HepG2 (cell line): Measurements from ENCODE around the gene FANCF. TPM values are rescaled to one million over a fixed set of nuclear protein-coding genes. Genes with fewer than 3 reads are reported as not detected.

ENCODE experiments used
- AGO1 ChIP-seq: fragments of 200-400 bp; formaldehyde crosslinking; IDR thresholded peaks from 2 replicates; pipeline ENCODE4 v1.6.1; 2017; ENCODE audit warnings: mild to moderate bottlenecking, low read depth, low read length, moderate library complexity; ENCODE audit not compliant: poor library complexity, severe bottlenecking
- ARHGAP35 ChIP-seq: sonication (generic); formaldehyde crosslinking; IDR thresholded peaks from 2 replicates; pipeline ENCODE4 v1.9.0; 2022; ENCODE audit warnings: mild to moderate bottlenecking, inconsistent platforms, moderate library complexity, missing genetic modification reagents, borderline replicate concordance
- ATF7 ChIP-seq, 2 experiments: fragments of 450-650 bp in 1 of 2; sonication (generic) in 1 of 2; formaldehyde crosslinking in 1 of 2; IDR thresholded peaks; 2 replicates each; pipeline versions ENCODE4 v1.4.0 to v1.6.1; 2016 to 2020; ENCODE audit warnings: antibody characterized with exemption in 1 of 2, mild to moderate bottlenecking in 1 of 2, missing genetic modification reagents in 1 of 2
- CERS6 ChIP-seq: sonication (generic); formaldehyde crosslinking; IDR thresholded peaks from 2 replicates; pipeline ENCODE4 v1.5.0; 2020; ENCODE audit warnings: missing genetic modification reagents
- POLR2G ChIP-seq: fragments of 200-400 bp; formaldehyde crosslinking; IDR thresholded peaks from 2 replicates; pipeline ENCODE4 v1.6.1; 2018; ENCODE audit warnings: mild to moderate bottlenecking, low read depth, low read length, moderate library complexity
- SMAD1 ChIP-seq: sonication (generic); formaldehyde crosslinking; IDR thresholded peaks from 2 replicates; pipeline ENCODE4 v1.4.0; 2020; ENCODE audit warnings: missing genetic modification reagents, low read depth, mild to moderate bottlenecking, borderline replicate concordance
- TEAD3 ChIP-seq: optimal IDR thresholded peaks from 2 replicates; pipeline ENCODE3; 2016; ENCODE audit warnings: borderline replicate concordance
- ZBTB39 ChIP-seq: sonication (generic); formaldehyde crosslinking; IDR thresholded peaks from 2 replicates; pipeline ENCODE4 v1.5.0; 2020; ENCODE audit warnings: missing genetic modification reagents
- ZEB1 ChIP-seq: IDR thresholded peaks from 2 replicates; pipeline ENCODE4 v1.6.1; 2012; ENCODE audit warnings: mild to moderate bottlenecking, low read depth, inconsistent platforms; ENCODE audit not compliant: insufficient replicate concordance
- ZNF670 ChIP-seq: sonication (generic); formaldehyde crosslinking; IDR thresholded peaks from 2 replicates; pipeline ENCODE4 v1.8.0; 2022; ENCODE audit warnings: mild to moderate bottlenecking, missing genetic modification reagents, borderline replicate concordance
- polyA plus RNA-seq, 8 experiments: library from polyadenylated mRNA; depleted of rRNA in 3 of 8; stranded (reverse) in 7 of 8; unstranded in 1 of 8; fragments of >200 nt; fragmentation: Illumina TruSeq in 4 of 8; extraction: Trizol in 4 of 8; gene quantifications; 2 replicates each; pipeline versions ENCODE4 v1.2.1 to v1.2.3, GENCODE V29; 2011 to 2016; ENCODE audit warnings: low read depth in 4 of 8, missing spikeins in 1 of 8, mixed read lengths in 1 of 8; ENCODE audit not compliant: insufficient read depth in 1 of 8
- total RNA-seq, 5 experiments: library from RNA; depleted of rRNA; stranded (reverse); fragments of >200 nt; fragmentation: Illumina TruSeq; extraction: Trizol; gene quantifications; 2 replicates each; pipeline ENCODE4 v1.2.3, GENCODE V29; 2016; ENCODE audit warnings: low read depth in 1 of 5
- TF ChIP-seq, protein P1 (sequence below): IDR thresholded peaks from 2 replicates; pipeline ENCODE4 v1.6.1; 2016; ENCODE audit warnings: mild to moderate bottlenecking
- TF ChIP-seq, protein P2 (sequence below): sonication (generic); formaldehyde crosslinking; IDR thresholded peaks from 2 replicates; pipeline ENCODE4 v1.4.0; 2020; ENCODE audit warnings: missing genetic modification reagents
- TF ChIP-seq, protein P3 (sequence below): IDR thresholded peaks from 2 replicates; pipeline ENCODE4 v1.6.1; 2016; ENCODE audit warnings: low read depth, borderline replicate concordance
- TF ChIP-seq, protein P4 (sequence below): IDR thresholded peaks from 2 replicates; pipeline ENCODE4 v1.6.1; 2016; ENCODE audit warnings: low read depth, control low read depth

FANCF gene
- total and polyA plus RNA-seq, 2 of the 13 experiments (the other 11 are each of a cell fraction or from before 2014, with no cell fraction given): 2.5 to 9.7 TPM

GRCh38 chr11:22625448-22626287 is at the start of gene FANCF (continued):
- TF ChIP-seq, protein P1, sequence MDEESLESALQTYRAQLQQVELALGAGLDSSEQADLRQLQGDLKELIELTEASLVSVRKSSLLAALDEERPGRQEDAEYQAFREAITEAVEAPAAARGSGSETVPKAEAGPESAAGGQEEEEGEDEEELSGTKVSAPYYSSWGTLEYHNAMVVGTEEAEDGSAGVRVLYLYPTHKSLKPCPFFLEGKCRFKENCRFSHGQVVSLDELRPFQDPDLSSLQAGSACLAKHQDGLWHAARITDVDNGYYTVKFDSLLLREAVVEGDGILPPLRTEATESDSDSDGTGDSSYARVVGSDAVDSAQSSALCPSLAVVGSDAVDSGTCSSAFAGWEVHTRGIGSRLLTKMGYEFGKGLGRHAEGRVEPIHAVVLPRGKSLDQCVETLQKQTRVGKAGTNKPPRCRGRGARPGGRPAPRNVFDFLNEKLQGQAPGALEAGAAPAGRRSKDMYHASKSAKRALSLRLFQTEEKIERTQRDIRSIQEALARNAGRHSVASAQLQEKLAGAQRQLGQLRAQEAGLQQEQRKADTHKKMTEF (CRISPR knock-in tag): peak; percentile 75; the same call in 1 of the 2 replicates
- TF ChIP-seq TEAD3 (CRISPR knock-in tag) (peak; percentile 27), ATF7 (IDR thresholded peaks at IDR 0.05) (no peak), ATF7 (CRISPR knock-in tag; IDR thresholded peaks at IDR 0.05) (no peak), ARHGAP35 (peak; percentile 60; the same call in 1 of the 2 replicates), POLR2G (peak; percentile 78), AGO1 (no peak), ZNF670 (CRISPR knock-in tag) (peak; percentile 14; the same call in 1 of the 2 replicates), SMAD1 (no peak), ZBTB39 (CRISPR knock-in tag) (no peak), ZEB1 (peak; percentile 64), CERS6 (no peak)
- TF ChIP-seq, protein P2, sequence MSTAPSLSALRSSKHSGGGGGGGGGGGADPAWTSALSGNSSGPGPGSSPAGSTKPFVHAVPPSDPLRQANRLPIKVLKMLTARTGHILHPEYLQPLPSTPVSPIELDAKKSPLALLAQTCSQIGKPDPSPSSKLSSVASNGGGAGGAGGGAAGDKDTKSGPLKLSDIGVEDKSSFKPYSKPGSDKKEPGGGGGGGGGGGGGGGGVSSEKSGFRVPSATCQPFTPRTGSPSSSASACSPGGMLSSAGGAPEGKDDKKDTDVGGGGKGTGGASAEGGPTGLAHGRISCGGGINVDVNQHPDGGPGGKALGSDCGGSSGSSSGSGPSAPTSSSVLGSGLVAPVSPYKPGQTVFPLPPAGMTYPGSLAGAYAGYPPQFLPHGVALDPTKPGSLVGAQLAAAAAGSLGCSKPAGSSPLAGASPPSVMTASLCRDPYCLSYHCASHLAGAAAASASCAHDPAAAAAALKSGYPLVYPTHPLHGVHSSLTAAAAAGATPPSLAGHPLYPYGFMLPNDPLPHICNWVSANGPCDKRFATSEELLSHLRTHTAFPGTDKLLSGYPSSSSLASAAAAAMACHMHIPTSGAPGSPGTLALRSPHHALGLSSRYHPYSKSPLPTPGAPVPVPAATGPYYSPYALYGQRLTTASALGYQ (CRISPR knock-in tag): 0 out of 2 replicates have a peak, but pooled peaks have one; percentile 23
- TF ChIP-seq, protein P3, sequence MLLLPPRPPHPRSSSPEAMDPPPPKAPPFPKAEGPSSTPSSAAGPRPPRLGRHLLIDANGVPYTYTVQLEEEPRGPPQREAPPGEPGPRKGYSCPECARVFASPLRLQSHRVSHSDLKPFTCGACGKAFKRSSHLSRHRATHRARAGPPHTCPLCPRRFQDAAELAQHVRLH (CRISPR knock-in tag): no peak
- TF ChIP-seq, protein P4, sequence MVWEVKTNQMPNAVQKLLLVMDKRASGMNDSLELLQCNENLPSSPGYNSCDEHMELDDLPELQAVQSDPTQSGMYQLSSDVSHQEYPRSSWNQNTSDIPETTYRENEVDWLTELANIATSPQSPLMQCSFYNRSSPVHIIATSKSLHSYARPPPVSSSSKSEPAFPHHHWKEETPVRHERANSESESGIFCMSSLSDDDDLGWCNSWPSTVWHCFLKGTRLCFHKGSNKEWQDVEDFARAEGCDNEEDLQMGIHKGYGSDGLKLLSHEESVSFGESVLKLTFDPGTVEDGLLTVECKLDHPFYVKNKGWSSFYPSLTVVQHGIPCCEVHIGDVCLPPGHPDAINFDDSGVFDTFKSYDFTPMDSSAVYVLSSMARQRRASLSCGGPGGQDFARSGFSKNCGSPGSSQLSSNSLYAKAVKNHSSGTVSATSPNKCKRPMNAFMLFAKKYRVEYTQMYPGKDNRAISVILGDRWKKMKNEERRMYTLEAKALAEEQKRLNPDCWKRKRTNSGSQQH: peak; percentile 73; the same call in 1 of the 2 replicates
